GM18526 (cell line): ENCODE measurements around the gene C12orf57.

Experiments
- POLR2A ChIP-seq: IDR thresholded peaks from 3 replicates; pipeline ENCODE4 v1.6.1; 2011; ENCODE audit not compliant: insufficient read length; ENCODE audit errors: extremely low read depth

The C12orf57 gene

GRCh38 chr12:6978188-6978587 lies 34.4 kb downstream of the C12orf57 start:
- TF ChIP-seq POLR2A = no peak

- TF ChIP-seq POLR2A = no peak
Measured at GRCh38 chr12:6978611-6979011, 34.8 kb downstream of the C12orf57 start.

GRCh38 chr12:6979021-6979420 lies 35.2 kb downstream of the C12orf57 start:
- TF ChIP-seq POLR2A = no peak

GRCh38 chr12:6979453-6979852 lies 35.6 kb downstream of the C12orf57 start:
- TF ChIP-seq POLR2A = no peak

GRCh38 chr12:6980075-6980474 lies 36.3 kb downstream of the C12orf57 start:
- no peak for TF ChIP-seq POLR2A

GRCh38 chr12:6980740-6981139 lies 36.9 kb downstream of the C12orf57 start:
- no peak for TF ChIP-seq POLR2A

- no peak for TF ChIP-seq POLR2A
Measured at GRCh38 chr12:6981152-6982052, 37.6 kb downstream of the C12orf57 start.

GRCh38 chr12:6982532-6982931 lies 38.7 kb downstream of the C12orf57 start:
- no peak for TF ChIP-seq POLR2A

GRCh38 chr12:6987956-6988553 lies 44.2 kb downstream of the C12orf57 start:
- no peak for TF ChIP-seq POLR2A
